HG03521 (cell line): ENCODE measurements around the gene MEGF8.
"Not testable (repeated sequence)": the region's sequence is repeated elsewhere in the genome, so short reads cannot be mapped to it uniquely, and the experiment has no call there.

Source experiments
- ATAC-seq: cut with Tn5 transposase; IDR thresholded peaks from one replicate; pipeline ENCODE4 v1.9.1; 2021; ENCODE audit warnings: mild to moderate bottlenecking, moderate library complexity; ENCODE audit not compliant: unreplicated experiment

Gene MEGF8

DNA sequence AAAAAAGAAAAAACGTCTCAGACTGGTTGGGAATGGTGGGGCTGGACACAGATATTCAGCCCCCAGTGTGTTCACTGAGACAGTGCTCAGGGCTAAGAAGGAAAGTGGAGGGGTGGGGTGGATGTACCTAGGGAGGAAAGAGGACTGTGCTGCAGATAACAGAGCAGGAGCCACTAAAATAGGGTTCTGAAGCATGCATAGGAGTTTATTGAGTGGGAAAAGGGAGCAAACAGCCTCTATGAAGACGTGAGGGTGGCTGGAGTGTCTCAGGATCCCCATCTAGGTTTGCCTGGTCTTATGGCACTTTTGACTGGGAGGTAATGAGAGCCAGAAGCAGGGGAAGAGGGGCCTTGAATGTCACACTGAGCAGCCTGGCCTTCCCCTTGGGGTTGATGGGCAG, 3.4 kb downstream of the MEGF8 start:
- no peak for ATAC-seq

- no peak for ATAC-seq
Measured at GRCh38 chr19:42330241-42330711, 4.8 kb downstream of the MEGF8 start.

DNA sequence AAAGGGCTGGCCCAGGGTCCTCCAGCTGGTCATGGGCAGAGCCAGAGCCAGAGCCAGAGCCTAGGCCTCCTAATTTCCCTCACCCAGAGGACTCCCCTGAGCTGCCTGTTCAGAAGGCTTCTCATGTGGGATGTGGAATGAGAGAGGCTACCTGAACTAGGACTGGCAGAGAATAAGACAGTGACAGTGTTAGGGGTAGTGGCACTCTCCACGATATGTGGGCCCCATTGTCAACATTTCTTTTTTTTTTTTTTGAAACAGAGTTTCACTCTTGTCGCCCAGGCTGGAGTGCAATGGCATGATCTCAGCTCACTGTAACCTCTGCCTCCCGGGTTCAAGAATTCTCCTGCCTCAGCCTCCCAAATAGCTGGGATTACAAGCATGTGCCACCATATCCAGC, 5.9 kb downstream of the MEGF8 start:
- not testable (repeated sequence) for ATAC-seq

DNA sequence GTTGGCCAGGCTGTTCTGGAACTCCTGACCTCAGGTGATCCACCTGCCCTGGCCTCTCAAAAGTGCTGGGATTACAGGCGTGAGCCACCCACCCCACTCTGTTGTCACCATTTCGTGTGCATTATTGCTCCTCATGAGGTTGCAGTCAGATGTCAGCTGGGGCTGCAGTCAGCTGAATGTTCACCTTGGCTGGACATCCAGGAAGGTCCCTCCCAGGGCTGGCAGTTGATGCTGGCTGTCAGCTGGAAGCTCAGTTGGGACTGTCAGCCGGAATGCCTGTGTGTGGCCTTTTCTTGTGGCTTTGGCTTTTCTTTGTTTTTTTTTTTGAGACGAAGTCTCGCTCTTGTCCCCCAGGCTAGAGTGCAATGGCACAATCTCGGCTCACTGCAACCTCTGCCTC, 6.6 kb downstream of the MEGF8 start:
- no peak for ATAC-seq

DNA sequence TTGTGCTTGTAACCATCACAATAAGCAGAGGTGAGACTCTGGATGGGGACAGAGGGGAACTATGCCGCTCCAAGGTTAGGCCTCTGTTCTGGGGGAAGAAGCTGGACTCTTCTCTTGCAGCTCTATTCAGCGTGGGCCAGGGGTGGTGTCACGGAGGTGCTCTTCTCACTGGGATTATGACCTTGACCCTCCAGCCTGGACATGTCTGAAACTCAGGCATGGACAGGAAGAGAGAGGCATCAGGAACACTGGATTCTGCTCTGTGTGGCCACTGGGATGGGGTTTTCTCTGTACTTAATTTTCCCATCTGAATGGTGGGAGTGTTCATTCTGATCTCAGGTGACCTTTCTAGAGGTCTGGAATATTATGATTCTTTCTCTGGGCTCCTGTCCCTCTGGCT, 7.6 kb downstream of the MEGF8 start:
- ATAC-seq: no peak

- ATAC-seq: no peak
Measured at GRCh38 chr19:42333975-42334696, 8.7 kb downstream of the MEGF8 start.

- no peak for ATAC-seq
Measured at GRCh38 chr19:42334697-42335373, 9.4 kb downstream of the MEGF8 start.

GRCh38 chr19:42335374-42335936, 10.0 kb downstream of the MEGF8 start:
- ATAC-seq: no peak

DNA sequence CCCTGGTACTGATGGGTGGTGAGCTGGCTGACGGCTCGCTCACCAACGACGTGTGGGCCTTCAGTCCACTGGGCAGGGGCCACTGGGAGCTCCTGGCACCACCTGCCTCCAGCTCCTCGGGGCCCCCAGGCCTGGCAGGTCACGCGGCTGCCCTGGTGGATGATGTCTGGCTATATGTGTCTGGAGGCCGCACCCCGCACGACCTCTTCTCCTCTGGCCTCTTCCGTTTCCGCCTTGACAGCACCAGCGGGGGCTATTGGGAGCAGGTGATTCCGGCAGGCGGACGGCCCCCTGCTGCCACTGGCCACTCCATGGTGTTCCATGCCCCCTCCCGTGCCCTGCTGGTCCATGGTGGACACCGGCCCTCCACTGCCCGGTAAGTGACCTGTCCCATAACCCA, 10.5 kb downstream of the MEGF8 start:
- ATAC-seq: no peak

GRCh38 chr19:42339126-42339860, 13.9 kb downstream of the MEGF8 start:
- ATAC-seq: not testable (repeated sequence)

- ATAC-seq: not testable (repeated sequence)
Measured at GRCh38 chr19:42339922-42340321, 14.5 kb downstream of the MEGF8 start.

DNA sequence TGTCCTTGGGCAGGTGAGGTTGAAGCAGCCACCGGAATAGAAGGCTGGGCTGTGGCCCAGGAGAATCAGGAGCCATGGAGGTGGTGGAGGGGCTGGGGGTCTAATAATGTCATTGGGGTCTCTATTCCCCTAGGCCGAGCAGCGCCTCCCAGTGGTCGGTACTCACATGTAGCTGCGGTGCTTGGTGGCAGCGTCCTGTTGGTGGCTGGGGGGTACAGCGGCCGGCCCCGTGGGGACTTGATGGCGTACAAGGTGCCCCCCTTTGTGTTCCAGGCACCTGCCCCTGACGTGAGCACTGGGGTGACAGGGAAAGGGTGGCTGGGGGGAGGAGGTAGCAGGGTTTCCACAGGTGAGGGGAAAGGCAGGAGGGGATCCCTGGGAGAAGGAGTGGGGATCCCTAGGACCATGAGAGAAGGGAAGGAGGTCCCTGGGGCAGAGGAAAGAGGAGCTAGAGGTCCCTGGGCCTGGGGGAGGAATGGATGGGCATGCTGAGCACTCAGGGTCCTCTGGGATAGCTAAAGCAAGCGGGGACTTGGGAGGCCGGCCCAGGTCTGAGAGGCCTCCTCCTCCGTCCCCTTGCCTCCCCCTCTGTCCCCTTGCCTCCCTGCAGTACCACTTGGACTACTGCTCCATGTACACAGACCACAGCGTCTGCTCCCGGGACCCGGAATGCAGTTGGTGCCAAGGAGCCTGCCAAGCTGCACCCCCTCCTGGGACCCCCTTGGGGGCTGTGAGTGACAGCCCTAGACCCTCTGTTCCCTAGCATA, 18.1 kb downstream of the MEGF8 start:
- no peak for ATAC-seq

DNA sequence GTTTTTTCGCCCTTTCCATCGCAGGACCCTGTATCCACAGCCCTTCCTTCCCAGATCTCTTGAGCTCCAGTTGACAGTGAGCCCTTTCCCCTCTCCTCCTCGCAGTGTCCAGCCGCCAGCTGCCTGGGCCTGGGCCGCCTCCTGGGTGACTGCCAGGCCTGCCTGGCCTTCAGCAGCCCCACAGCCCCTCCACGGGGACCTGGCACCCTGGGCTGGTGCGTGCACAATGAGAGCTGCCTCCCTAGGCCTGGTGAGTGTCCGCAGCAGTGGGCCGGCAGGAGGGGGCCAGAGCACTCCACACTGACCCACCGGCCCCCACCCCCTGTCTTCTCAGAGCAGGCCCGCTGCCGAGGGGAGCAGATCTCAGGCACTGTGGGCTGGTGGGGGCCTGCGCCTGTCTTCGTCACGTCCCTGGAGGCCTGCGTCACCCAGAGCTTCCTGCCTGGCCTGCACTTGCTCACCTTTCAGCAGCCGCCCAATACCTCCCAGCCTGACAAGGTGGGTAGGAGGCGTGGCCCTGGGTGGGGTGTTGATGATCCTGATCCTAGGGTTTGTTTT, 19.0 kb downstream of the MEGF8 start:
- no peak for ATAC-seq

DNA sequence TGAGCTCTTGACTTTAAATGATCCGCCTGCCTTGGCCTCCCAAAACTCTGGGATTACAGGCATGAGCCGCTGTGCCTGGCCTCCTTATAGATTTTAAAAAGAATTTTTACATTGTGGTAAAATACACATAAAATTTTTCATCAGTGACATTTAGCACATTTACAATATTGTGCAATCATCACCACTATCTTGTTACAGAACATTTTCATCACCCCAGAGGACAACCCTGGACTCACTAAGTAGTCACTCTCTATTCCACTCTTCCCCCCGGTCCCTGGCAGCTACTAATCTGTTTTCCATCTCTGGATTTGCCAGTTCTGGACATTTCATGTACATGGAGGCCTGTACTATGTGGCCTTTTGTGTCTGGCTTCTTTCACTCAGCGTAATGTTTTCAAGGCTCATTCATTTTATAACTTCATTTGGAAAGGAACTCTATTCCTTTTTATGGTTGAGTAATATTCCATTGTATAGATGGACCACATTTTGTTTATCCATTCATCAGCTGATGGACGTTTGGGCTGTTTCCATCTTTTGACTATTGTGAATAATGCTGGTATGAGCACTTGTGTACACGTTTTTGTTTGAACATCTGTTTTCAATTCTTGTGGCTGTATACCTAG, 19.9 kb downstream of the MEGF8 start:
- no peak for ATAC-seq

DNA sequence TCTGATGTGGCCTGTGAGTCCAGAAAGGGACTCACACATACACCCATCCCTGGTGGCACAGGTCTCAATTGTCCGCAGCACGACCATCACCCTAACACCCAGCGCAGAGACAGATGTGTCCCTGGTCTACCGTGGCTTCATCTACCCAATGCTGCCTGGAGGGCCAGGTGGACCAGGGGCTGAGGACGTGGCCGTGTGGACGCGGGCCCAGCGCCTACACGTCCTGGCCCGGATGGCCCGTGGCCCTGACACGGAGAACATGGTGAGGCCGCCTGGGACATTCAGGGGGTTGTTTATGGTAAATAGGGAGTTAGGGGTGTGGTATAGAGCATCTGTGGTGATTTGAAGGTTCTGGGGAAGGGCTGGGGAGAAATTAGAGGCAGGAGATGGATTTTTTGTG, 22.8 kb downstream of the MEGF8 start:
- ATAC-seq: no peak

DNA sequence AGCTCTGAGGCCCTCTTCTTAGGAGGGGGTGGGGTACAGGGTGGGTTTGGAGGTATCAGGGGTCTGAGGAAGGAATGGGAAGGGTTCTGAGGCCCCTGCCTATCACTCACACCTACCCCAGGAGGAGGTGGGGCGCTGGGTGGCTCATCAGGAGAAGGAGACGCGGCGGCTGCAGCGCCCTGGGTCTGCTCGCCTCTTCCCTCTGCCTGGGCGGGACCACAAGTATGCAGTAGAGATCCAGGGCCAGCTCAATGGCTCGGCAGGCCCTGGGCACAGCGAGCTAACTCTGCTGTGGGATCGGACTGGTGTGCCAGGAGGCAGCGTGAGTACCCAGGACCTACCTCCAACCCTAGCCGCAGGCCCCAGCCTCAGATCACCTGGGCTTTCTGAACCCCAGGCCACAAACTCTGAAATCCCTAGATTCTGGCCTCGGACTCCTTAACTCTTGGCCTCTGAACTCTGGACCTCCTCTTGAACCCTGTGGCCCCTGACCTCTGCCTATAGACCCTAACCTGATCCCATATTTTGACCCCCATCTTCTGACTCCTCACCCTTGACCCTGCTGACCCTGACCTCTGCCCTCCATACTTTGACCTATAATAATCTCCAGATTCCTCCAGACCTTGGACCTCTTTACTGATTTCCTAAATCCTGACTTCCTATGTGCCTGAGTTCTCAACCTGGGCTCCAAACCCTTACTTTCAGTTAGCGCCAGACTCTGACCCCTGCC, 24.1 kb downstream of the MEGF8 start:
- ATAC-seq: no peak

DNA sequence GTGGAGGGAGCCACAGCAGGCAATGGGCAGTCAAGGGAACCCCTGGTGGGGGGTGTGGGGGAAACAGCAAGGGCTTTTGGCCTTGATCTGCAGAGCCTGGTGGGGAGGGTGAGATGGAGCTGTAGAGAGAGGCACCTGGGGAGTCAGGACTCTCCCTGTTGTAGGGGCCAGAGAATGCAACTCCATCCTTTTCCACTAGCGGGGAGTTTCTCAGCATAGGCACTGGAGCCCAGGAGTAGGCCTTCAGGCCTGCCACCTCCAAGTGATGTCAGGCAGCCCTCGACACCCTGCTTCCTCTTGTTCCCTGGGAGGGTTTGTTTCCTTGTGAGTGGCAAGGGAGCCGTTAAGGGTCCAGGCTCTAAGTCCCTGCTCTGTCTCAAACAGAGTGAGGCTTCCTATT, 25.0 kb downstream of the MEGF8 start:
- no peak for ATAC-seq

DNA sequence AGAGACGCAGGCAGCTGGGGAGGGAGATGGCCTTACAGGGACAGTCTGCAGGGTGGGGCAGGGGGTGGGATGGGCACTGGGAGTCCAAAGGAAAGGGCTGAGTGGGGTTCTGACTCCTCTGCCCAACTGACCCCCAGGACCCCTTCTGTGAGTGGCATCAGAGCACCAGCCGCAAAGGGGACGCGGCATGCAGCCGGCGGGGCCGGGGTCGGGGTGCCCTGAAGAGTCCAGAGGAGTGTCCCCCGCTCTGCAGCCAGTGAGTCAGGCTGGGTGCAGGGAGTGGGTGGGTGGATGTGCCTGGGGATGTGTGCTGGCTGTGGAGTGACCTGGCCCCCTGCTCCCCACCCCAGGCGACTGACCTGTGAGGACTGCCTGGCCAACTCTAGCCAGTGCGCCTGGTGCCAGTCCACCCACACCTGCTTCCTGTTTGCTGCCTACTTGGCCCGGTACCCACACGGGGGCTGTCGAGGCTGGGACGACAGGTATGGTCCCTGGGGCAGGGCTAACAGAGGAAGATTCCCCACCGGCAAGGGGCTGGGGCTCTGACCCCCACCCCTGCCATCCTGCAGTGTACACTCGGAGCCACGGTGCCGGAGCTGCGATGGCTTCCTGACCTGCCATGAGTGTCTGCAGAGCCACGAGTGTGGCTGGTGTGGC, 25.8 kb downstream of the MEGF8 start:
- no peak for ATAC-seq
